Measurements from ENCODE around the gene RAB4A. TPM values are rescaled to one million over a fixed set of nuclear protein-coding genes. Genes with fewer than 3 reads are reported as not detected.
A peak's percentile ranks its signal among the peaks of the same experiment; 100 is the strongest.

RAB4A gene
- total and polyA plus RNA-seq, 10 of the 15 experiments (the other 5 are each of a cell fraction or from before 2014, with no cell fraction given) = 4.0 to 35.8 (median 17.7) TPM

- BruUV-seq (replicated peaks) = no TSS peak
- Histone ChIP-seq H4K20me1 (ENCODE audit: control insufficient read depth, insufficient read depth) (no peaks in the 10 kb centered on the region), H3K4me1 (ENCODE audit: control insufficient read depth, insufficient read depth, low read length) (peaks cover 6% of the 10 kb centered on the region), H3K36me3 (ENCODE audit: control insufficient read depth in 2 of 2, insufficient read depth in 2 of 2, low read length in 1 of 2) (no peaks in the 10 kb centered on the region), H2AFZ (ENCODE audit: control insufficient read depth, low read depth, low read length) (no peak overlapping the region), H3K27me3 (replicated peaks in 1 of 2; ENCODE audit: control insufficient read depth in 2 of 2, insufficient read depth in 2 of 2, low read length in 1 of 2) (peaks cover 0 to 2% of the 10 kb centered on the region in 2 experiments; a peak in 2 of 4 replicates), H3K27ac (ENCODE audit: control insufficient read depth, insufficient read depth) (no peak overlapping the region), H3K4me3 (no peak overlapping the region), H3K4me2 (ENCODE audit: control insufficient read depth, insufficient read depth) (peak overlapping the region; percentile 22; the same call in 1 of the 2 replicates), H3K9me3 (replicated peaks; ENCODE audit: control insufficient read depth, insufficient read depth, low read length) (no peaks in the 10 kb centered on the region; the same call in 1 of the 3 replicates), H3K9ac (ENCODE audit: control insufficient read depth, insufficient read depth, low read length) (no peak overlapping the region), H3K79me2 (ENCODE audit: control insufficient read depth, insufficient read depth, low read length) (peaks cover 7% of the 10 kb centered on the region)
- DNase-seq (ENCODE audit: low read depth, low spot score) (no peak), ATAC-seq (no peak), FAIRE-seq (no peak)
- intact Hi-C loops (cut with micrococcal nuclease; ENCODE audit: unreplicated experiment) (no loop called here), in situ Hi-C loops (cut with MboI) (no loop called here)
- WGBS (ENCODE audit: insufficient coverage, insufficient replicate concordance, low lambda C conversion rate, missing lambda C conversion rate) = 66% methylated on average over 16 of the region's 16 CpGs
- CTCF ChIA-PET = interaction anchor here (0.9 kb wide), 1 partner anchor 29 kb away, joined by 3 read pairs; no protein-coding TSS in a partner anchor
- no peak for TF ChIP-seq CREM (IDR thresholded peaks at IDR 0.05; ENCODE audit: low read depth)
- TF ChIP-seq MAX (IDR thresholded peaks at IDR 0.05; ENCODE audit: low read depth, low read length) = no peak
- TF ChIP-seq ELK1 (IDR thresholded peaks at IDR 0.05; ENCODE audit: low read depth, low read length) = no peak
- TF ChIP-seq, protein P1, sequence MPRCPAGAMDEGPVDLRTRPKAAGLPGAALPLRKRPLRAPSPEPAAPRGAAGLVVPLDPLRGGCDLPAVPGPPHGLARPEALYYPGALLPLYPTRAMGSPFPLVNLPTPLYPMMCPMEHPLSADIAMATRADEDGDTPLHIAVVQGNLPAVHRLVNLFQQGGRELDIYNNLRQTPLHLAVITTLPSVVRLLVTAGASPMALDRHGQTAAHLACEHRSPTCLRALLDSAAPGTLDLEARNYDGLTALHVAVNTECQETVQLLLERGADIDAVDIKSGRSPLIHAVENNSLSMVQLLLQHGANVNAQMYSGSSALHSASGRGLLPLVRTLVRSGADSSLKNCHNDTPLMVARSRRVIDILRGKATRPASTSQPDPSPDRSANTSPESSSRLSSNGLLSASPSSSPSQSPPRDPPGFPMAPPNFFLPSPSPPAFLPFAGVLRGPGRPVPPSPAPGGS (IDR thresholded peaks at IDR 0.05; ENCODE audit: borderline replicate concordance, insufficient read depth, low read depth, low read length, poor library complexity, severe bottlenecking) = no peak
- no peak for TF ChIP-seq PAX8 (IDR thresholded peaks at IDR 0.05)
- TF ChIP-seq, protein P2, sequence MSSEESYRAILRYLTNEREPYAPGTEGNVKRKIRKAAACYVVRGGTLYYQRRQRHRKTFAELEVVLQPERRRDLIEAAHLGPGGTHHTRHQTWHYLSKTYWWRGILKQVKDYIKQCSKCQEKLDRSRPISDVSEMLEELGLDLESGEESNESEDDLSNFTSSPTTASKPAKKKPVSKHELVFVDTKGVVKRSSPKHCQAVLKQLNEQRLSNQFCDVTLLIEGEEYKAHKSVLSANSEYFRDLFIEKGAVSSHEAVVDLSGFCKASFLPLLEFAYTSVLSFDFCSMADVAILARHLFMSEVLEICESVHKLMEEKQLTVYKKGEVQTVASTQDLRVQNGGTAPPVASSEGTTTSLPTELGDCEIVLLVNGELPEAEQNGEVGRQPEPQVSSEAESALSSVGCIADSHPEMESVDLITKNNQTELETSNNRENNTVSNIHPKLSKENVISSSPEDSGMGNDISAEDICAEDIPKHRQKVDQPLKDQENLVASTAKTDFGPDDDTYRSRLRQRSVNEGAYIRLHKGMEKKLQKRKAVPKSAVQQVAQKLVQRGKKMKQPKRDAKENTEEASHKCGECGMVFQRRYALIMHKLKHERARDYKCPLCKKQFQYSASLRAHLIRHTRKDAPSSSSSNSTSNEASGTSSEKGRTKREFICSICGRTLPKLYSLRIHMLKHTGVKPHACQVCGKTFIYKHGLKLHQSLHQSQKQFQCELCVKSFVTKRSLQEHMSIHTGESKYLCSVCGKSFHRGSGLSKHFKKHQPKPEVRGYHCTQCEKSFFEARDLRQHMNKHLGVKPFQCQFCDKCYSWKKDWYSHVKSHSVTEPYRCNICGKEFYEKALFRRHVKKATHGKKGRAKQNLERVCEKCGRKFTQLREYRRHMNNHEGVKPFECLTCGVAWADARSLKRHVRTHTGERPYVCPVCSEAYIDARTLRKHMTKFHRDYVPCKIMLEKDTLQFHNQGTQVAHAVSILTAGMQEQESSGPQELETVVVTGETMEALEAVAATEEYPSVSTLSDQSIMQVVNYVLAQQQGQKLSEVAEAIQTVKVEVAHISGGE (CRISPR knock-in tag; IDR thresholded peaks at IDR 0.05) = no peak
- no peak for TF ChIP-seq POLR2AphosphoS5 (IDR thresholded peaks at IDR 0.05; ENCODE audit: low read length)
- TF ChIP-seq BHLHE40 (IDR thresholded peaks at IDR 0.05; ENCODE audit: borderline replicate concordance in 1 of 2, low read depth in 2 of 2, low read length in 1 of 2) = no peak
- no peak for TF ChIP-seq MEF2A (IDR thresholded peaks at IDR 0.05; ENCODE audit: insufficient read depth, low read depth, low read length)
- TF ChIP-seq TCF7 (IDR thresholded peaks at IDR 0.05; ENCODE audit: borderline replicate concordance) = no peak
- no peak for TF ChIP-seq SP1 (IDR thresholded peaks at IDR 0.05; ENCODE audit: low read depth, low read length)
- TF ChIP-seq SIX5 (IDR thresholded peaks at IDR 0.05; ENCODE audit: low read depth, low read length, severe bottlenecking) = no peak
- RAD21 ChIA-PET (ENCODE audit: unreplicated experiment) = no interaction called here
- SMC1A ChIA-PET (ENCODE audit: uncharacterized antibody, unreplicated experiment) = interaction anchor here (1.2 to 1.8 kb wide), 2 partner anchors 9 to 97 kb away, joined by 3 to 4 read pairs; no protein-coding TSS in a partner anchor
- POLR2A ChIA-PET = no interaction called here
These were observed 73.2 kb downstream of the RAB4A start for GRCh38 chr1:229344139-229344538.
